A673 (cell line): Measurements from ENCODE around the gene TOLLIP.

Source experiments
- EZH2 ChIP-seq: fragments of 200-600 bp; sonication (generic); IDR thresholded peaks from 2 replicates; pipeline ENCODE4 v1.6.1; 2017; ENCODE audit warnings: borderline replicate concordance, low read depth, mild to moderate bottlenecking, mixed read lengths, antibody characterized with exemption, low read length; ENCODE audit not compliant: poor library complexity, severe bottlenecking
- TF ChIP-seq, protein P1 (sequence below): fragments of 300-800, 200-600 bp; sonication (generic); conservative IDR thresholded peaks from 2 replicates; pipeline ENCODE4 v1.5.1; 2017; ENCODE audit warnings: low read depth, mild to moderate bottlenecking, antibody characterized with exemption, low read length, moderate library complexity, mixed read lengths

DNA sequence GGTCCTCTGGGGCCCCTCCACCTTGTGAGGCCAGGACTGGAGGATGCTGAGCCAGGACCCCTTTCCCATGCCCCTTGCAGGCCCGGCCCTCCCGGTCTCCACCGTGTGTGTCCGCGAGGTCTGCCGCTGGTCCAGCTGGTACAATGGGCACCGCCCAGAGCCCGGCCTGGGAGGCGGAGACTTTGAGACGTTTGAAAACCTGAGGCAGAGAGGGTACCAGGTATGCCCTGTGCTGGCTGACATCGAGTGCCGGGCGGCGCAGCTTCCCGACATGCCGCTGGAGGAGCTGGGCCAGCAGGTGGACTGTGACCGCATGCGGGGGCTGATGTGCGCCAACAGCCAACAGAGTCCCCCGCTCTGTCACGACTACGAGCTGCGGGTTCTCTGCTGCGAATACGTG is 68.7 kb downstream of the TOLLIP start:
- TF ChIP-seq, protein P1, sequence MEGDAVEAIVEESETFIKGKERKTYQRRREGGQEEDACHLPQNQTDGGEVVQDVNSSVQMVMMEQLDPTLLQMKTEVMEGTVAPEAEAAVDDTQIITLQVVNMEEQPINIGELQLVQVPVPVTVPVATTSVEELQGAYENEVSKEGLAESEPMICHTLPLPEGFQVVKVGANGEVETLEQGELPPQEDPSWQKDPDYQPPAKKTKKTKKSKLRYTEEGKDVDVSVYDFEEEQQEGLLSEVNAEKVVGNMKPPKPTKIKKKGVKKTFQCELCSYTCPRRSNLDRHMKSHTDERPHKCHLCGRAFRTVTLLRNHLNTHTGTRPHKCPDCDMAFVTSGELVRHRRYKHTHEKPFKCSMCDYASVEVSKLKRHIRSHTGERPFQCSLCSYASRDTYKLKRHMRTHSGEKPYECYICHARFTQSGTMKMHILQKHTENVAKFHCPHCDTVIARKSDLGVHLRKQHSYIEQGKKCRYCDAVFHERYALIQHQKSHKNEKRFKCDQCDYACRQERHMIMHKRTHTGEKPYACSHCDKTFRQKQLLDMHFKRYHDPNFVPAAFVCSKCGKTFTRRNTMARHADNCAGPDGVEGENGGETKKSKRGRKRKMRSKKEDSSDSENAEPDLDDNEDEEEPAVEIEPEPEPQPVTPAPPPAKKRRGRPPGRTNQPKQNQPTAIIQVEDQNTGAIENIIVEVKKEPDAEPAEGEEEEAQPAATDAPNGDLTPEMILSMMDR: no peak
- no peak for TF ChIP-seq EZH2
